Lower lobe of right lung (tissue), 2 donors: Measurements from ENCODE around the gene OLA1. TPM values are rescaled to one million over a fixed set of nuclear protein-coding genes. Genes with fewer than 3 reads are reported as not detected.

ENCODE experiments used
- ATAC-seq, 2 donors: fragments of 200-7000 bp; cut with Tn5 transposase; one replicate each; pipeline ENCODE4 v1.9.1; 2020 to 2022; ENCODE audit warnings: mild to moderate bottlenecking in 2 of 2, moderate library complexity in 2 of 2
- DNase-seq: peaks from one replicate; pipeline ENCODE4 v3.0.0-alpha.2; 2020
- H3K27ac ChIP-seq: fragments of 200-600 bp; one replicate; pipeline ENCODE4 v1.8.0; 2022
- H3K27me3 ChIP-seq: fragments of 200-600 bp; one replicate; pipeline ENCODE4 v1.8.0; 2022; ENCODE audit warnings: low read depth
- H3K36me3 ChIP-seq: fragments of 200-600 bp; one replicate; pipeline ENCODE4 v1.8.0; 2022; ENCODE audit warnings: mild to moderate bottlenecking
- H3K4me1 ChIP-seq: fragments of 200-600 bp; one replicate; pipeline ENCODE4 v1.8.0; 2022
- H3K4me3 ChIP-seq: fragments of 200-600 bp; one replicate; pipeline ENCODE4 v1.8.0; 2022; ENCODE audit warnings: mild to moderate bottlenecking
- H3K9me3 ChIP-seq: fragments of 200-600 bp; one replicate; pipeline ENCODE4 v1.8.0; 2022
- CTCF ChIP-seq: fragments of 200-600 bp; IDR thresholded peaks from one replicate; pipeline ENCODE4 v1.8.0; 2022; ENCODE audit warnings: antibody characterized with exemption, mild to moderate bottlenecking
- intact Hi-C: fragments of 100-400 bp; cut with DNase I; formaldehyde crosslinking; loops from one replicate; pipeline ENCODE4 v1.11.0; 2022
- total RNA-seq: library from RNA; stranded (reverse); fragmentation: NEBNext Ultra II Directional; extraction: Animal tissue kit (Norgen Biotek cat#: 25700); gene quantifications from one replicate; pipeline ENCODE4 v1.2.1, GENCODE V29; 2021
- donor health status: DM: no; HTN: yes; CAD: no; lungs with severe emphysema.

Gene OLA1
- total RNA-seq, 1 donor from 2014 or later, result 49.8 TPM

GRCh38 chr2:174040417-174040701 is 208.0 kb downstream of the OLA1 start:
- Histone ChIP-seq H3K27me3 (no peaks in the 10 kb centered on the region), H3K27ac (no peak overlapping the region), H3K9me3 (no peaks in the 10 kb centered on the region), H3K36me3 (no peaks in the 10 kb centered on the region), H3K4me1 (peaks cover 28% of the 10 kb centered on the region), H3K4me3 (no peak overlapping the region)
- intact Hi-C loops, result no loop called here
- TF ChIP-seq CTCF, result no peak
- DNase-seq, result no peak
- ATAC-seq, result no peak

- TF ChIP-seq CTCF, result peak; percentile 81
- ATAC-seq (peak; percentile 92 to 93), DNase-seq (peak; percentile 92)
- Histone ChIP-seq H3K9me3 (no peaks in the 10 kb centered on the region), H3K27me3 (no peaks in the 10 kb centered on the region), H3K4me1 (peaks cover 28% of the 10 kb centered on the region), H3K36me3 (no peaks in the 10 kb centered on the region), H3K4me3 (peak overlapping the region; percentile 20), H3K27ac (peak overlapping the region; percentile 87)
- intact Hi-C loops, result no loop called here
Measured at GRCh38 chr2:174039551-174040416, 208.5 kb downstream of the OLA1 start.

GRCh38 chr2:174038462-174038861 is 209.9 kb downstream of the OLA1 start:
- DNase-seq (no peak), ATAC-seq (no peak)
- Histone ChIP-seq H3K36me3 (no peaks in the 10 kb centered on the region), H3K4me3 (no peak overlapping the region), H3K4me1 (peaks cover 28% of the 10 kb centered on the region), H3K9me3 (no peaks in the 10 kb centered on the region), H3K27me3 (no peaks in the 10 kb centered on the region), H3K27ac (no peak overlapping the region)
- no peak for TF ChIP-seq CTCF
- intact Hi-C loops, result no loop called here

- intact Hi-C loops, result no loop called here
- Histone ChIP-seq H3K9me3 (no peaks in the 10 kb centered on the region), H3K4me1 (peaks cover 28% of the 10 kb centered on the region), H3K27ac (peak overlapping the region; percentile 34), H3K27me3 (no peaks in the 10 kb centered on the region), H3K4me3 (no peak overlapping the region), H3K36me3 (no peaks in the 10 kb centered on the region)
- no peak for ATAC-seq
- DNase-seq, result no peak
- no peak for TF ChIP-seq CTCF
Measured at GRCh38 chr2:174036825-174037224, 211.5 kb downstream of the OLA1 start.

- peak overlapping the region; percentile 25 for H3K4me3 ChIP-seq
- no peaks in the 10 kb centered on the region for H3K9me3 ChIP-seq
- peak overlapping the region; percentile 34 for H3K27ac ChIP-seq
- no peaks in the 10 kb centered on the region for H3K36me3 ChIP-seq
- H3K27me3 ChIP-seq, result no peaks in the 10 kb centered on the region
- peak; percentile 23 for TF ChIP-seq CTCF
- ATAC-seq, result peak; percentile 38 to 42
- no peak for DNase-seq
- H3K4me1 ChIP-seq, result peaks cover 28% of the 10 kb centered on the region
- intact Hi-C loops, result no loop called here
Measured at GRCh38 chr2:174035981-174036742, 212.2 kb downstream of the OLA1 start.
